ENCODE results near the gene SPECC1L.

DNA sequence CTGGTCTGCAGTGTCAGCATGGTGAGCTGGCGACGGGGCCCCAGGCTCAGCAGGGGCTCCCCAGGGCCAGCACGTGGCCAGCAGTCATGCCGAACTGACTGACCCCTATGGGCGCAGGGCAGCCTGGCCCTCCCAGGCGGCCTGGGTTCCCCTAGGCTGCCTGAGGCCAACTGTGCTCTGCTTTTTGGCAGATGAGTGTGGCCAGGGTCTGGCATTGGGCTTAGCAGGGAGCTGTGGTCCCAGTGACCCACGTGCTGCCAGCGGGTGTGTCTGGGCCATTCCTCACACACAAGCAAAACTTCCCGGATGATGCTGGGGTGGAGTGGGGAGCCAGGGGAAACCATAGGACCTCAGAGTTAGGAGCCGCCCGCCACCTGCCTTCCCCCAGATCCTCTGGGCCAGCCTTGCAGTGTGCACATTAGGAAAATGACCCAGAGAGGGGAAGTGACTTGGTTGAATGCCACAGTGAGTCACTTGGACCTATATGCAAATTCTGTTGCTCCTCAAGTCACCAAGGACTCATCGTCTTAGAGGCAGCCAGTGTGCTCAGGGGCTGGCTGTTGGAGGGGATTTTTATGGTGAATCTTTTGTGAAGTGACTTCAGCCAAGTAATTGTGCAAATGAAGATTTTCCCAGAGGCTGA lies 163.3 kb downstream of the SPECC1L start:
- TF ChIP-seq, protein P1, sequence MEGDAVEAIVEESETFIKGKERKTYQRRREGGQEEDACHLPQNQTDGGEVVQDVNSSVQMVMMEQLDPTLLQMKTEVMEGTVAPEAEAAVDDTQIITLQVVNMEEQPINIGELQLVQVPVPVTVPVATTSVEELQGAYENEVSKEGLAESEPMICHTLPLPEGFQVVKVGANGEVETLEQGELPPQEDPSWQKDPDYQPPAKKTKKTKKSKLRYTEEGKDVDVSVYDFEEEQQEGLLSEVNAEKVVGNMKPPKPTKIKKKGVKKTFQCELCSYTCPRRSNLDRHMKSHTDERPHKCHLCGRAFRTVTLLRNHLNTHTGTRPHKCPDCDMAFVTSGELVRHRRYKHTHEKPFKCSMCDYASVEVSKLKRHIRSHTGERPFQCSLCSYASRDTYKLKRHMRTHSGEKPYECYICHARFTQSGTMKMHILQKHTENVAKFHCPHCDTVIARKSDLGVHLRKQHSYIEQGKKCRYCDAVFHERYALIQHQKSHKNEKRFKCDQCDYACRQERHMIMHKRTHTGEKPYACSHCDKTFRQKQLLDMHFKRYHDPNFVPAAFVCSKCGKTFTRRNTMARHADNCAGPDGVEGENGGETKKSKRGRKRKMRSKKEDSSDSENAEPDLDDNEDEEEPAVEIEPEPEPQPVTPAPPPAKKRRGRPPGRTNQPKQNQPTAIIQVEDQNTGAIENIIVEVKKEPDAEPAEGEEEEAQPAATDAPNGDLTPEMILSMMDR (IDR thresholded peaks at IDR 0.05) = no peak
- TF ChIP-seq POLR2A (IDR thresholded peaks at IDR 0.05) = no peak

Data from uterus (tissue), 2 donors.